ENCODE data around the gene PRR5. TPM values are rescaled to one million over a fixed set of nuclear protein-coding genes. Genes with fewer than 3 reads are reported as not detected.

PRR5 gene
- total RNA-seq, 1 experiment from 2014 or later: 11.8 TPM

DNA sequence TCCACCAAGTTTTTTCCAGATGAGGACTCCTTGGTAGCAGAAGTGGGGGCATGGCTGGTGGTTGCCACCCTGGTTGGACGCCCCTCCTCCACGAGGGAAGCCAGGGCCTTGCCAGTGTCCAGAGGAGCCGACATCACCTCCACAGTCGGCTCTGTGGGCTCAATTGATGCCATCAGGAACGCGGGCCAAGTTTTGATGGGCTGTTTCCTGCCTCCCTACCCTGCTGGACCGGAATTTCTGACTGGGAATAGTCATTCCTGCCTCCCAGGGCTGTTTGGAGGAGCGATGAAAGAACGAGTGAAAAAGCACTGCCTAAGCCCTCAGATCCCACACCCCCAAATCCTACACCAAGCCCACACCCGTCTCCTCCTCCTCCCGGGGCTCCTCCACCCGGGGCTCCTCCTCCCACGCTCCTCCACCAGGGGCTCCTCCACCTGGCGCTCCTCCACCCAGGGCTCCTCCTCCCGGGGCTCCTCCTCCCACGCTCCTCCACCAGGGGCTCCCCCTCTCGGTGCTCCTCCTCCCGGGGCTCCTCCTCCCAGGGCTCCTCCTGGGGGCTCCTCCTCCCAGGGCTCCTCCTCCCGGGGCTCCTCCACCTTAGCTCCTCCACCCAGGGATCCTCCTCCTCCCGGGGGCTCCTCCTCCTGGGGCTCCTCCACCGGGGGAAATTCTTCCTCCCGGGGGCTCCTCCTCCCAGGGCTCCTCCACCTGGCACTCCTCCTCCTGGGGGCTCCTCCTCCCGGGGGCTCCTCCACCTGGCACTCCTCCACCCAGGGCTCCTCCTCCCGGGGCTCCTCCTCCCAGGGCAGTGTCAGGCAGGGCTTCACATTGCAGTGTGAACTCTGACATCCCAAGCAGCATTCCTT is 10.0 kb upstream of the PRR5 start:
- H3K9me3 Mint-ChIP-seq: no peaks in the 10 kb centered on the region
- Histone ChIP-seq H3T11ph (ENCODE audit: low read length) (no peak overlapping the region), H4K8ac (replicated peaks; ENCODE audit: insufficient read length, low read depth, low read length) (no peak overlapping the region), H3K4ac (ENCODE audit: low read depth, low read length) (no peak overlapping the region), H4K5ac (ENCODE audit: insufficient read length, low read depth, low read length) (no peak overlapping the region), H3K18ac (ENCODE audit: insufficient read length, low read depth, low read length) (no peak overlapping the region), H3K14ac (ENCODE audit: insufficient read depth, low read length) (no peak overlapping the region; the same call in 1 of the 2 replicates), H2BK120ac (ENCODE audit: low read depth, low read length, poor library complexity, severe bottlenecking) (no peak overlapping the region), H2AFZ (ENCODE audit: low read length) (no peak overlapping the region), H3K9me3 (ENCODE audit: control insufficient read depth, low read depth, low read length) (no peaks in the 10 kb centered on the region), H2BK15ac (ENCODE audit: low read depth, low read length) (no peak overlapping the region), H2BK20ac (ENCODE audit: low read depth, low read length, poor library complexity, severe bottlenecking) (no peak overlapping the region), H3K27ac (ENCODE audit: insufficient read length, low read depth, low read length) (no peak overlapping the region), H3K27me3 (ENCODE audit: insufficient read depth, low read length) (no peaks in the 10 kb centered on the region; the same call in 1 of the 2 replicates), H3K79me1 (ENCODE audit: insufficient read depth, low read depth, low read length, poor library complexity, severe bottlenecking) (no peaks in the 10 kb centered on the region), H4K20me1 (ENCODE audit: control insufficient read depth, insufficient read depth, insufficient read length) (no peaks in the 10 kb centered on the region), H2BK5ac (ENCODE audit: insufficient read length, low read length) (no peak overlapping the region), H3K56ac (ENCODE audit: insufficient read length, low read depth, low read length) (no peak overlapping the region), H3K4me2 (ENCODE audit: insufficient read depth, insufficient read length, low read length) (no peak overlapping the region), H2BK12ac (ENCODE audit: insufficient read length, low read depth, low read length) (no peak overlapping the region), H3K79me2 (ENCODE audit: insufficient read depth, low read length) (no peaks in the 10 kb centered on the region), H4K91ac (ENCODE audit: insufficient read length, low read depth, low read length) (no peak overlapping the region), H3K4me1 (ENCODE audit: insufficient read depth, low read length) (no peaks in the 10 kb centered on the region), H3K23me2 (ENCODE audit: insufficient read length, low read depth, low read length, poor library complexity, severe bottlenecking) (no peaks in the 10 kb centered on the region), H3K23ac (ENCODE audit: insufficient read length, low read depth, low read length) (no peak overlapping the region), H2AK5ac (ENCODE audit: insufficient read length, low read length) (no peak overlapping the region), H3K9ac (ENCODE audit: extremely low read depth, insufficient read length, low read length) (no peak overlapping the region)
- TF ChIP-seq, protein P1, sequence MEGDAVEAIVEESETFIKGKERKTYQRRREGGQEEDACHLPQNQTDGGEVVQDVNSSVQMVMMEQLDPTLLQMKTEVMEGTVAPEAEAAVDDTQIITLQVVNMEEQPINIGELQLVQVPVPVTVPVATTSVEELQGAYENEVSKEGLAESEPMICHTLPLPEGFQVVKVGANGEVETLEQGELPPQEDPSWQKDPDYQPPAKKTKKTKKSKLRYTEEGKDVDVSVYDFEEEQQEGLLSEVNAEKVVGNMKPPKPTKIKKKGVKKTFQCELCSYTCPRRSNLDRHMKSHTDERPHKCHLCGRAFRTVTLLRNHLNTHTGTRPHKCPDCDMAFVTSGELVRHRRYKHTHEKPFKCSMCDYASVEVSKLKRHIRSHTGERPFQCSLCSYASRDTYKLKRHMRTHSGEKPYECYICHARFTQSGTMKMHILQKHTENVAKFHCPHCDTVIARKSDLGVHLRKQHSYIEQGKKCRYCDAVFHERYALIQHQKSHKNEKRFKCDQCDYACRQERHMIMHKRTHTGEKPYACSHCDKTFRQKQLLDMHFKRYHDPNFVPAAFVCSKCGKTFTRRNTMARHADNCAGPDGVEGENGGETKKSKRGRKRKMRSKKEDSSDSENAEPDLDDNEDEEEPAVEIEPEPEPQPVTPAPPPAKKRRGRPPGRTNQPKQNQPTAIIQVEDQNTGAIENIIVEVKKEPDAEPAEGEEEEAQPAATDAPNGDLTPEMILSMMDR (conservative IDR thresholded peaks at IDR 0.05): no peak
- DNase-seq: no peak
- peaks cover 27% of the 10 kb centered on the region for H3K27me3 Mint-ChIP-seq (ENCODE audit: low read depth)
- H3K4me1 Mint-ChIP-seq: no peaks in the 10 kb centered on the region
- no peaks in the 10 kb centered on the region for H3K36me3 Mint-ChIP-seq (ENCODE audit: insufficient read depth in 1 of 3, low read depth in 3 of 3)
- no peak overlapping the region for H3K4me3 Mint-ChIP-seq
- no CpG with 5 or more reads among the region's 24 CpGs for WGBS (ENCODE audit: extremely low coverage, insufficient read length, low lambda C conversion rate)
- H3K27ac Mint-ChIP-seq: no peak overlapping the region
